Urinary bladder (tissue), 4 donors: ENCODE measurements around the gene COG4. TPM values are rescaled to one million over a fixed set of nuclear protein-coding genes. Genes with fewer than 3 reads are reported as not detected.

Experiments
- DNase-seq: peaks from one replicate; pipeline ENCODE4 v3.0.0-alpha.2; 2015; ENCODE audit errors: extremely low spot score
- H3K27ac ChIP-seq: one replicate; pipeline ENCODE4 v1.5.1; 2013; ENCODE audit warnings: low read depth, mild to moderate bottlenecking, moderate library complexity
- H3K36me3 ChIP-seq: one replicate; pipeline ENCODE4 v1.6.1; 2013; ENCODE audit warnings: mild to moderate bottlenecking, moderate library complexity; ENCODE audit not compliant: insufficient read depth
- H3K4me1 ChIP-seq: one replicate; pipeline ENCODE4 v1.6.1; 2013; ENCODE audit warnings: mild to moderate bottlenecking, moderate library complexity; ENCODE audit not compliant: insufficient read depth
- H3K4me3 ChIP-seq: one replicate; pipeline ENCODE4 v1.5.1; 2013; ENCODE audit warnings: low read depth, low read length
- WGBS: extraction: QIAGEN DNeasy Blood & Tissue Kit; methylation state at CpG from one replicate; pipeline ENCODE4 v1.1.7; 2013; 5-methylcytosine and 5-hydroxymethylcytosine counted together
- polyA plus RNA-seq: library from polyadenylated mRNA; stranded (reverse); fragments of 200-250 nt; gene quantifications from one replicate; pipeline ENCODE4 v1.2.3, GENCODE V29; 2013
- total RNA-seq: library from RNA; depleted of rRNA; stranded (reverse); fragments of >200 nt; gene quantifications from one replicate; pipeline ENCODE4 v1.2.3, GENCODE V29; 2014
- donor health status: healthy with polysubstance abuse.
- donor health status: healthy.

The COG4 gene
- total and polyA plus RNA-seq, 2 donors: 34.6 to 47.8 TPM

GRCh38 chr16:70468776-70469525 lies 54.4 kb downstream of the COG4 start:
- no peaks in the 10 kb centered on the region for H3K36me3 ChIP-seq

GRCh38 chr16:70467608-70468007 lies 55.7 kb downstream of the COG4 start:
- WGBS: 96% methylated on average over 8 of the region's 8 CpGs
- H3K27ac ChIP-seq: no peak overlapping the region
- DNase-seq: no peak
- H3K4me1 ChIP-seq: no peaks in the 10 kb centered on the region
- no peaks in the 10 kb centered on the region for H3K36me3 ChIP-seq
- H3K4me3 ChIP-seq: no peak overlapping the region

More at GRCh38 chr16:70468776-70469525, 54.4 kb downstream of the COG4 start:
- no peak for DNase-seq
- no peaks in the 10 kb centered on the region for H3K4me1 ChIP-seq
- no peak overlapping the region for H3K4me3 ChIP-seq
- H3K27ac ChIP-seq: no peak overlapping the region
- 93% methylated on average over 16 of the region's 16 CpGs for WGBS

- DNase-seq: no peak
- no peaks in the 10 kb centered on the region for H3K36me3 ChIP-seq
- 89% methylated on average over 11 of the region's 11 CpGs for WGBS
- H3K27ac ChIP-seq: no peak overlapping the region
- H3K4me3 ChIP-seq: no peak overlapping the region
- no peaks in the 10 kb centered on the region for H3K4me1 ChIP-seq
These were observed 56.2 kb downstream of the COG4 start for GRCh38 chr16:70467113-70467512.

- 56% methylated on average over 7 of the region's 7 CpGs for WGBS
These were observed 56.6 kb downstream of the COG4 start for GRCh38 chr16:70466805-70467076.

GRCh38 chr16:70465999-70466804 lies 57.2 kb downstream of the COG4 start:
- 89% methylated on average over 13 of the region's 13 CpGs for WGBS
- no peak for DNase-seq
- no peaks in the 10 kb centered on the region for H3K36me3 ChIP-seq
- H3K27ac ChIP-seq: no peak overlapping the region
- H3K4me3 ChIP-seq: no peak overlapping the region
- H3K4me1 ChIP-seq: no peaks in the 10 kb centered on the region

More at GRCh38 chr16:70466805-70467076, 56.6 kb downstream of the COG4 start:
- H3K4me1 ChIP-seq: no peaks in the 10 kb centered on the region
- no peak overlapping the region for H3K27ac ChIP-seq
- no peaks in the 10 kb centered on the region for H3K36me3 ChIP-seq
- no peak for DNase-seq
- no peak overlapping the region for H3K4me3 ChIP-seq

GRCh38 chr16:70463235-70463634 lies 60.1 kb downstream of the COG4 start:
- Histone ChIP-seq H3K4me1 (no peaks in the 10 kb centered on the region), H3K36me3 (no peaks in the 10 kb centered on the region), H3K27ac (no peak overlapping the region), H3K4me3 (no peak overlapping the region)
- WGBS: 97% methylated on average over 2 of the region's 2 CpGs
- DNase-seq: no peak

- no peak for DNase-seq
- WGBS: 59% methylated on average over 8 of the region's 8 CpGs
- no peaks in the 10 kb centered on the region for H3K4me1 ChIP-seq
- no peaks in the 10 kb centered on the region for H3K36me3 ChIP-seq
- no peak overlapping the region for H3K27ac ChIP-seq
- no peak overlapping the region for H3K4me3 ChIP-seq
These were observed 62.6 kb downstream of the COG4 start for GRCh38 chr16:70460737-70461261.

- 91% methylated on average over 5 of the region's 5 CpGs for WGBS
- no peak for DNase-seq
- Histone ChIP-seq H3K4me3 (no peak overlapping the region), H3K4me1 (no peaks in the 10 kb centered on the region), H3K27ac (no peak overlapping the region), H3K36me3 (no peaks in the 10 kb centered on the region)
These were observed 65.7 kb downstream of the COG4 start for GRCh38 chr16:70457446-70458166.

- Histone ChIP-seq H3K27ac (no peak overlapping the region), H3K4me3 (no peak overlapping the region), H3K4me1 (no peaks in the 10 kb centered on the region), H3K36me3 (no peaks in the 10 kb centered on the region)
- no peak for DNase-seq
- 92% methylated on average over 7 of the region's 7 CpGs for WGBS
These were observed 67.4 kb downstream of the COG4 start for GRCh38 chr16:70455910-70456309.

GRCh38 chr16:70454222-70455034 lies 68.9 kb downstream of the COG4 start, which contains the start of gene FCSK:
Gene FCSK (plus strand): TSS chr16:70454595. CDS start chr16:70463191, 8,596 bp downstream.
- peak within 1 kb of the TSS; percentile 95 for H3K4me3 ChIP-seq
- H3K27ac ChIP-seq: peak within 1 kb of the TSS; percentile 96
- no peaks in the 10 kb centered on the region for H3K36me3 ChIP-seq
- H3K4me1 ChIP-seq: no peaks in the 10 kb centered on the region
- DNase-seq: peak; percentile 58
- under 1% methylated on average over 67 of the region's 67 CpGs for WGBS

GRCh38 chr16:70453892-70454221 lies 69.5 kb downstream of the COG4 start:
- DNase-seq: no peak
- H3K4me1 ChIP-seq: no peaks in the 10 kb centered on the region
- H3K4me3 ChIP-seq: peak overlapping the region; percentile 95
- under 1% methylated on average over 8 of the region's 8 CpGs for WGBS
- no peaks in the 10 kb centered on the region for H3K36me3 ChIP-seq
- H3K27ac ChIP-seq: no peak overlapping the region

- Histone ChIP-seq H3K27ac (no peak overlapping the region), H3K36me3 (no peaks in the 10 kb centered on the region), H3K4me3 (peak overlapping the region; percentile 95), H3K4me1 (no peaks in the 10 kb centered on the region)
- DNase-seq: no peak
- WGBS: 96% methylated on average over 11 of the region's 11 CpGs
These were observed 70.0 kb downstream of the COG4 start for GRCh38 chr16:70453117-70453891.
